Stimulated activated naive CD4-positive, alpha-beta T cell treated with Interleukin-2 at 50 U/mL for 16 hours (primary cell): Measurements from ENCODE around the gene PARN.
A peak's percentile ranks its signal among the peaks of the same experiment; 100 is the strongest.

ENCODE experiments used
- DNase-seq: peaks from one replicate; lab custom pipeline; 2025; lab: John Stamatoyannopoulos, UW

Gene PARN

DNA sequence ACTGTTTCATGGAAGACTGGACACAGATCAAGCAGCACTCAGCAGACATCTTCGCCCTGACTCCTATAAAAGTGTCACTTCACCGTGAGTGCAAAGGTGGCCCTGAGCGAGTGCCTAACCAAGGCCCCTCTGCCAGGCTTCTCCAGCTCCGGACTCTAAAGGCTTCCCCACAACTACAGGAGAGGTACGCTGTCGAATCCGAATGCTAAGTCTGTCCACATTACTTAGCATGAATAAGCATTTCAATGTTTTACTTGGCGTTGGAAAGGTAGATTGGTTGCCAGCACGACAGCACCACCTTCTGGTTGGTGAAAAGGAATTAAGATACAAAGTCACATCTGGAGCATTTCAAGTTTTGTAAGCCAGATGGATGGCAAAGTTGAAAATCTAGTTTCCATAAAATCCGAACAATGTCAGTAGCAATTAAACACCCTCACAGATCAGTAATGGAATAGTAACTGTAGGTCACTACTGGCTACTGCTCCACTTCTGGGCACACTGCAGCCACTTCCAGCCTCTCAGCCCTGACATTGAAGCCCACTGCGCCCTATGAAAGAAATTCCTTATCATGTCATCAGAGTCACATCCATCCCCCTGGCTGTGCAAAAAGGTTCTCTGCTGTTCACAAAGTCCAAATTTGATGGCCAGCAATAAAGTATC, 100.9 kb downstream of the PARN start:
- peak; percentile 26 for DNase-seq

DNA sequence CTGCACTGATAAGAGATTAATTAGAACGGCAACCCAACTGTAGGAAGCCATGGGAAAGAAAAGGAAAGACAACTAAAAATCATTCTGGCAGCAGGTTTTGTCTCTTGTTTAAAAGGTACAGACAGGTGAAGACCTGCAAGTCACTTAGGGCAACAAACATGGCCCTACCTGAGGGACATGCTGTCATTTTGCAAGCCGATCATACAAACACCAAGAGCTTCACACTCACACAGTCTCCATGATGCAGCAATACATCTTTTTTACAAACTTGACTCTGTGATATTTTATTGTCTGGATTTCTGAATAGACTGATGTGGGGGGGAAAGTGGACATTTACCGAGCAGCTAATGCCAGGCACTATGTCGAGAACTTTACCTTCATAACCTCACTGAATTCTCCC, 101.8 kb downstream of the PARN start:
- no peak for DNase-seq

GRCh38 chr16:14527411-14528044, 102.5 kb downstream of the PARN start:
- no peak for DNase-seq

GRCh38 chr16:14525596-14525995, 104.5 kb downstream of the PARN start:
- DNase-seq: no peak

DNA sequence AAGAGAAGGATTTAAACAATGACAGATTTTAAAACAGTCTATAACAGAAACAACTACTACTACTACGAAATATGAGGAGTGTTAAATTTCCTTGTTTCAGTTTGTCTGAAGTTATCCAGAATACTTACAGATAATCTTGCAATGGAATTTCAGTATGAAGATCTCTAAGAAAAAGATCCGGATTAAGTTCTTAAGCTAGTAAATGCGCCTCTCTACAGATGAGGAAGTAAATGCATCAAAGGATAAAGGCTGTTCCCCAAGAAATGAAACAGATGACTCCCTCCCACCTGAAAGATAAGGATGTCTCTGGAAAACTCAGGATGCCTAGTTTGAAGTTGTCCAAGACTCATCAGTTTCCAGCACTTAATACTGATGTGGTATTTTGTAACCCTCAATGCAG, 105.1 kb downstream of the PARN start:
- DNase-seq: no peak

- no peak for DNase-seq
These were observed 106.4 kb downstream of the PARN start for GRCh38 chr16:14523632-14524031.

GRCh38 chr16:14522671-14523070, 107.4 kb downstream of the PARN start:
- DNase-seq: no peak

DNA sequence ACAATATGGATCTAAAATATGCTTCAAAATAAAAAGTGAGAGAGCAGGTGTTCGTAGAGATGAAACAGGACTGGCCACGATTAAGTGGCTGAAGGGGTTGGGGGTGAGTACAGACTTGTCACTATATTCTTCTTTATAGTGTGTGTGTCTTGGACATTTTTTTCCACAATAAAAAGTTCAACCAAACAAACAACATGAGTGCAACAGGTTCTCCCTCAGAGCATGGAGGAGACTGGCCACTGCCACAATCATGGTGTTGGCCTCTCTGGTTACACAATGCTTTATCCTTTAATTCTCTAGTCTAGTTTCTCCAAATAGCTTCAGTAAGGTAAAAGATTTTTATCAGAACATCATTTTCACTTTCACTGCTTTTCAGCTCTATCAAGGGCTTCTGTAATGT, 109.3 kb downstream of the PARN start:
- no peak for DNase-seq

DNA sequence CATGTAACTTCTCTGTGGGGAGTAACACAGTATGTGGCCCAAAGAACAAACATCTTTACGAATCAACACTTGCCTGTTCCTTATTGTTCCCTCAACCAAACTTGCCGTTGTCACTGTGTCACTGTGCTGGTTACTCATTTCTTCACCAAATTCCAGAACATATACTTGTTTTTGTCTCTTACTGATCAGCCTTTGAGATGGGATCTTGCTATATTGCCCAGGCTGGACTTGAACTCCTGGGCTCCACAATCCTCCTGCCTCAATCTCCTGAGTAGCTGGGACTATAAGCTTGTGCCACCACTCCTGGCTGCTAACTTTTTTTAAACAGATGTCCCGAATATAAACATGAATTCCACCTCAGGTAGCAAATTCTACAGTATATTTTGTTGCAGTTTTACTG, 115.1 kb downstream of the PARN start:
- no peak for DNase-seq

DNA sequence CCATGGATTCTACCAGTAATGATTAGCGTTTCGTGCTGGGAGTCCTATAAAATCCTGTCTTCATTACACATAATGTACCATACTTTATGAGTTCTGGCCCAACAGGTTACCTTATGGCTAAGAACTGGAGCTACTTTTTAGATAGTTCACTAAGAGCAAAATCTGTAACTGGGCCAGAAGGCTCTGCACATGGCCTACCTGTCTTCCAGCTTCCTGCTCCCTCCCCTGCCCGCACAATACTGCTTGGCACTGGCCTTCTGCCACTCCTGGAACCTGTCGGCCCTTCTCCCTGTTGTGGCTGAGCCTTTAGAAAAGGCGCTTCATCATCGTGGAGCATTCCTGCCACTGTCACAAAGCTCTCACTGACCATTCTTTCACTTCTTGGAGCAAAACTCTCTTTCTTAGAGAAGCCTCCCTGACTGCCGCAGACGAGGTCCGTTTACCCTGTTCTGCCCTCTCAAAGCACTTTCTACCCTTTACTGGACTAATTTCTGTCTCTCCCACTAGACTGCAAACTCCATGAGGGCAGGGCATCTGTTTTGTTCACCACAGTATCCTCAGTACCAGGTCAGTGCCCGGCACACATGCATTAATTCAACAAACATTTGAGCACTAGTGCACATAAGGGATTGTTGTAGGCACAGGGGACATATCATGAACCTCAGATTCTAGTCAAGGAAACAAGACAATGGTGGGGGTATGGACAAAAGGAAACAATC, 116.5 kb downstream of the PARN start:
- no peak for DNase-seq

GRCh38 chr16:14511800-14512135, 118.3 kb downstream of the PARN start:
- DNase-seq: no peak

GRCh38 chr16:14510939-14511799, 118.9 kb downstream of the PARN start:
- no peak for DNase-seq

DNA sequence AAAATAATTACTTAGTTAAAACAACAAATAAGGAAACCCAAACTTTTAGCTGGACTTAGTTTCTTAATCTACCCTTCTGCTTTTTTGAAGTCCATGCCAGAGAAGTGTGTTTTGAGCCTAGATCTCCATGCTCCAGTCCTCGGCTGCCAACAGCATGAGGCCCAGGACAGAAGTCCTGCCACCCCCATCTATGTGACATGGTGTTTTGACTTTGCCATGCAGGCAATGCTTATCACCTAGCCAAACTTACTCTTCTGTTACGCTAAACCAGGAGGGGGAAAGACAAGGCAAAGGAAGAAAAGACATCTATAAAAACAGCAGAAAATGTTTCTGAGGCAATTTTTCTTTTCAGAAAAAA, 119.5 kb downstream of the PARN start:
- DNase-seq: no peak

DNA sequence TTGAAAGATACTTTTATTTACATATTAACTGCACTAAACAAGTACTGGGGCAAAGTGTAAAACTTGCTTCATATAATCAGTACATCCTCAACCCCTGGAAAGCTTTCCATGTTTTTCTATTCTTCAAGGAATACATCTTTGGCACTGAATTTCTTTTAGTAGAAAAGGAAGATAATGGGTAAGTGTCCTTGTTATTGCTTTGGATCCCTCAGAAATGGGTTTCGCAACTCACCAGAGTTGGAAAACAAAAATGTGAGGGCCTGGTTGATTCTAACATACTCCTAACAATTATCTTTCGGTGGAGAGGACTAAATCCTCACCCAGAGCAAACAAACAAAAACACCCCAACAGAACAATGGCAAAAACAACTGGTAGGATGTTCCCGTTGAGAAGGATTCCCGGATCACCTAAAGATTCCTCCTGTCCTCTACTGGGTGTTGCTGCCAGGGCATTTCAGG, 120.4 kb downstream of the PARN start:
- no peak for DNase-seq

DNA sequence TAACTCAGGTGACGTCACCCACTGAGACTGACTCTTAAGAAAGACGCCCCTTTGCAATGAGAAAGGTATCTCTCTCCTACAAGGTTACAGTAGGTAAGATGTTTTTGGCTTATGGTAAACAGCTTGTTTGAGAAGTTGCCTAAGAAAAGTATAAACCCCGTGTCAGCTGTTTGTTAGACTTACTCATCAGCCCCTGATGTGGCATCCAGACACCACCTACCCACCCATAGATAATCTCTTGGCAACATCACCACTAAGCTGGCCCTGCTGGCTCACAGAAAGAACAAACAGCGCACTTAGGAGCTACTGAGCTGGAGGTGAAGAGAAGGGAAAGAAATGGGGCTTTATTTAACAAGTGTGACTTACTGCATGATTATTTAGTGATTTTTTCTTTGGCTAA, 121.0 kb downstream of the PARN start:
- DNase-seq: no peak

DNA sequence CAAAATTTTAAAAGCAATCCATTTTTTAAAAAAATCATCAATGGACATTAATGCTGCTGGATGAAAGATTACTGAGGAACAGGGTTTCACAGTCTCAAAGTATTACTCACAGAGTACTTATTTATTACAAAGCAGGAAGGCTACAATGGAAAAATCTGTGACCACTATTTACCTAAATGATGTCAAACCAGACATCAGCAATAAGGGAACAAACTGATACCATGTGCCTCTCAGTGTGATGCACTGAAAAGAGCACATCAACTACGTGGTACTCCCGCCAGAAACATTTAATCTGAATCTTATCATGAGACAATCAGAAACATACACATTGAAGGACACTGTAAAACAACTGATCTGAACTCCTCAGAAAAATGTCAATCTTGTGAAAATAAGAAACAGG, 124.2 kb downstream of the PARN start:
- no peak for DNase-seq

- no peak for DNase-seq
These were observed 126.9 kb downstream of the PARN start for GRCh38 chr16:14502932-14503741.

GRCh38 chr16:14502256-14502875, 127.7 kb downstream of the PARN start:
- no peak for DNase-seq

DNA sequence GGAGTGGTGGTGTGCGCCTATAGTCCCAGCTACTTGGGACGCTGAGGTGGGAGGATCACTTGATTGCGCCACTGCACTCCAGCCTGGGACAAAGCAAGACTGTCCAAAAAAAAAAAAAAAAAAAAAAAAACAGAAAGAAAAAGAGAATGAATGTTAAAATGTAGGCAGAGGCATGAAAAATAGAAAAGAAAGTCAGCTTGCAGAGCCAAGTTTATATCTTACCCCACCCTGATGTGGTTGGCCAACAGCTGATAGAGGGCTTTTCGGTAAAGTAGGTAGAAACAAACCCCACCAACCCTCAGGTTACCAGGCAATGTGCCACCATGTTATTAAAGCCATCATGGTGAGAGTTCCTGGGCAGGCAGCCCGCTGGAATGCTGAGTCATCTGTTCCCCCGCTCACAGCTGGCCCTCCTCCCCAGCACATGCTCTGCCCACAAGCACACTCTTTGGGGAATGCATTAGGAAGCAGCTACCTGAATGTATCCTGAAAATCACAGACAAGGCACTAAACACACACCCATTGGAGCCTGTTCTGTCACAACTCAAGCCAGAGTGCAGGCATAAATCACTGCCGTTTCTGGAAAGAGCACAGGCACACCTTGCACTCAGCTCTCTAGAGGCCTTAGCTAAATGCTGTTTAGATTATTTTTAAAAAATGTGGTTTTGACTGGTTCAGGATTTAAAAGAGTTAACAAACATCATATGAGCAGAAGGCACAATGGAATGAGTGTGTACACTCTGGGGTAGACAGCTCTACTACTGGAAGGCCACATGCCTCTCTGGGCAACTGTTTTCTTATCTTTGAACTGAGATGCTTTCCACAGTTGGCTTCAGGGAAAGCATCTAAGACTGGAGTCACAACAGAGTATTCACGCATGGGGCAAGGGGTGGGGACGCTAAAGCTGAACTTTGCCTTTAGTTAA, 128.5 kb downstream of the PARN start:
- DNase-seq: no peak

- no peak for DNase-seq
These were observed 129.3 kb downstream of the PARN start for GRCh38 chr16:14500791-14501190.
